Measurements from ENCODE around the gene TPX2.

DNA sequence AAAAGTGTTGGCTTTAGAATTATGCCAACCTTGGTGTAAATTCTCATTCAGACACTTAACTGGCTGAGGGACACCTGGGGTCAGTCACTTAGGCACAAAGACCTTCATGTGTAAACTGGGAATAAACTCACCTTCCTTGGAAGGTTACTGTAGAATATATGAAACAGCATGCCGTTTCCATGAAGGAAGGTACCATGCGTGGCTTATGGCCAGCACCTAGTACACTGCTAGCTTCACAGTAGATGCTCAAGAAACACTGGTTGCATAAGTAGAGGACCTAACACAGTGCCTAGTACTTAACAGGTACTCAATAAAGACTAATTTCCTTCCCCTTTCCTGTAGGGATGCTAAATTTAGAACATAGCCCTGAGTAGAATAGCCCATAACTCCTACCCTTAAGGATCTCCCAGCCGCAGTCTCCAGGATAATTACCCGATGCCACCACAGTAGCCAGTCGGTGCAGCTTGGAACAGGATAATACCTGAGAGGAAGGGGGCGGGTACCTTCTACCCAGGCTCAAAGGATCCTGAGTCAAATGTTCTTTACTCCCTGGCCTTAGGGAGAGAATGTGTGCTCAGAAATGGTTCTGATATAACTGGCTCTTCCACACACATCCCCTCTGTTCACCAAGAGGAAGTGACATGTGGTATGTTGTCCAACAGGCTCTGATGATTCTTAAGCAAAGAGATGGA lies 20.0 kb upstream of the TPX2 start:
- TF ChIP-seq OSR1 (CRISPR knock-in tag; IDR thresholded peaks at IDR 0.05) (no peak), TCF4 (CRISPR knock-in tag; IDR thresholded peaks at IDR 0.05; ENCODE audit: borderline replicate concordance) (no peak), RARB (CRISPR knock-in tag; IDR thresholded peaks at IDR 0.05) (no peak), ZFP30 (CRISPR knock-in tag; IDR thresholded peaks at IDR 0.05) (no peak)
